Amniotic epithelial cell (primary cell): ENCODE data around the gene CCL22.

Experiments
- DNase-seq: peaks from one replicate; pipeline ENCODE4 v3.0.0-alpha.2; 2010; ENCODE audit warnings: low read depth

CCL22 gene

GRCh38 chr16:57376313-57376818, 17.8 kb downstream of the CCL22 start:
- no peak for DNase-seq

GRCh38 chr16:57377080-57377841, 18.7 kb downstream of the CCL22 start:
- DNase-seq, result no peak

- DNase-seq, result peak; percentile 49
Observed at GRCh38 chr16:57379579-57379978, 21.0 kb downstream of the CCL22 start.

- peak; percentile 19 for DNase-seq
Observed at GRCh38 chr16:57380671-57381462, 22.3 kb downstream of the CCL22 start.

- no peak for DNase-seq
Observed at GRCh38 chr16:57381791-57382534, 23.4 kb downstream of the CCL22 start.

- no peak for DNase-seq
Observed at GRCh38 chr16:57382535-57383275, 24.1 kb downstream of the CCL22 start.

- peak; percentile 39 for DNase-seq
Observed at GRCh38 chr16:57383276-57384247, 25.0 kb downstream of the CCL22 start.

GRCh38 chr16:57384248-57385070, 25.9 kb downstream of the CCL22 start:
- DNase-seq, result no peak

GRCh38 chr16:57385083-57385482, 26.5 kb downstream of the CCL22 start:
- DNase-seq, result no peak

- no peak for DNase-seq
Observed at GRCh38 chr16:57386381-57386951, 27.9 kb downstream of the CCL22 start.

- no peak for DNase-seq
Observed at GRCh38 chr16:57387598-57388354, 29.2 kb downstream of the CCL22 start.

GRCh38 chr16:57388359-57389086, 29.9 kb downstream of the CCL22 start:
- no peak for DNase-seq

- no peak for DNase-seq
Observed at GRCh38 chr16:57389087-57389468, 30.5 kb downstream of the CCL22 start.

GRCh38 chr16:57390636-57391295, 32.2 kb downstream of the CCL22 start:
- no peak for DNase-seq

GRCh38 chr16:57391300-57391699, 32.7 kb downstream of the CCL22 start:
- DNase-seq, result no peak

GRCh38 chr16:57391708-57392107, 33.1 kb downstream of the CCL22 start:
- DNase-seq, result no peak

- DNase-seq, result no peak
Observed at GRCh38 chr16:57392694-57393093, 34.1 kb downstream of the CCL22 start.
